HepG2 (cell line): ENCODE data around the gene TXNDC12. TPM values are rescaled to one million over a fixed set of nuclear protein-coding genes. Genes with fewer than 3 reads are reported as not detected.
A peak's percentile ranks its signal among the peaks of the same experiment; 100 is the strongest.

Experiments
- ARNT ChIP-seq: fragments of 450-650 bp; IDR thresholded peaks from 2 replicates; pipeline ENCODE4 v1.6.1; 2017
- BCLAF1 ChIP-seq: fragments of 450-650 bp; IDR thresholded peaks from 2 replicates; pipeline ENCODE4 v1.6.1; 2017; ENCODE audit warnings: mild to moderate bottlenecking
- DZIP1 ChIP-seq: sonication (generic); formaldehyde crosslinking; IDR thresholded peaks from 2 replicates; pipeline ENCODE4 v1.5.0; 2020; ENCODE audit warnings: mild to moderate bottlenecking, missing genetic modification reagents
- KLF12 ChIP-seq: sonication (generic); formaldehyde crosslinking; IDR thresholded peaks from 2 replicates; pipeline ENCODE4 v1.4.0; 2020; ENCODE audit warnings: missing genetic modification reagents, borderline replicate concordance
- LCORL ChIP-seq, 2 experiments: fragments of 450-650 bp in 1 of 2; sonication (generic) in 1 of 2; formaldehyde crosslinking in 1 of 2; IDR thresholded peaks; 2 replicates each; pipeline versions ENCODE4 v1.5.0 to v1.6.1; 2017 to 2020; ENCODE audit warnings: antibody characterized with exemption in 1 of 2, missing genetic modification reagents in 1 of 2
- MTA3 ChIP-seq: sonication (generic); formaldehyde crosslinking; IDR thresholded peaks from 2 replicates; pipeline ENCODE4 v1.4.0; 2020; ENCODE audit warnings: missing genetic modification reagents
- MXI1 ChIP-seq: IDR thresholded peaks from 3 replicates; pipeline ENCODE4 v1.6.1; 2012; ENCODE audit warnings: low read depth, low read length, inconsistent platforms, borderline replicate concordance
- NFE2 ChIP-seq: sonication (generic); formaldehyde crosslinking; IDR thresholded peaks from 2 replicates; pipeline ENCODE4 v1.4.0; 2020; ENCODE audit warnings: missing genetic modification reagents
- RBFOX2 ChIP-seq: fragments of 200-400 bp; formaldehyde crosslinking; IDR thresholded peaks from 2 replicates; pipeline ENCODE4 v1.6.1; 2017; ENCODE audit warnings: low read depth, mild to moderate bottlenecking, low read length
- SAFB2 ChIP-seq: sonication (generic); formaldehyde crosslinking; IDR thresholded peaks from 2 replicates; pipeline ENCODE4 v1.5.1; 2020; ENCODE audit warnings: missing genetic modification reagents, low read depth, mild to moderate bottlenecking, borderline replicate concordance
- SPEN ChIP-seq: sonication (generic); formaldehyde crosslinking; IDR thresholded peaks from 2 replicates; pipeline ENCODE4 v1.5.1; 2020; ENCODE audit warnings: low read depth, mild to moderate bottlenecking, missing genetic modification reagents
- XBP1 ChIP-seq: sonication (generic); formaldehyde crosslinking; IDR thresholded peaks from 2 replicates; pipeline ENCODE4 v1.5.0; 2020; ENCODE audit warnings: missing genetic modification reagents
- XRCC5 ChIP-seq: fragments of 200-400 bp; formaldehyde crosslinking; optimal IDR thresholded peaks from 2 replicates; pipeline ENCODE3; 2017; ENCODE audit warnings: mild to moderate bottlenecking, low read length
- ZNF331 ChIP-seq: sonication (generic); formaldehyde crosslinking; IDR thresholded peaks from 2 replicates; pipeline ENCODE4 v1.4.0; 2020; ENCODE audit warnings: missing genetic modification reagents
- ZNF430 ChIP-seq: sonication (generic); formaldehyde crosslinking; IDR thresholded peaks from 2 replicates; pipeline ENCODE4 v1.9.0; 2021; ENCODE audit warnings: mild to moderate bottlenecking, missing genetic modification reagents
- ZNF740 ChIP-seq: sonication (generic); formaldehyde crosslinking; IDR thresholded peaks from 2 replicates; pipeline ENCODE4 v1.4.0; 2020; ENCODE audit warnings: missing genetic modification reagents
- ZNF75D ChIP-seq: sonication (generic); formaldehyde crosslinking; IDR thresholded peaks from 2 replicates; pipeline ENCODE4 v1.8.1; 2023; ENCODE audit warnings: missing genetic modification reagents, mild to moderate bottlenecking, borderline replicate concordance
- ZNF761 ChIP-seq: sonication (generic); formaldehyde crosslinking; conservative IDR thresholded peaks from 2 replicates; pipeline ENCODE4 v1.4.0; 2020; ENCODE audit warnings: mild to moderate bottlenecking, missing genetic modification reagents
- ZNF780A ChIP-seq: sonication (generic); formaldehyde crosslinking; IDR thresholded peaks from 2 replicates; pipeline ENCODE4 v1.8.0; 2022; ENCODE audit warnings: mild to moderate bottlenecking, missing genetic modification reagents, moderate library complexity
- ZNF784 ChIP-seq: sonication (generic); formaldehyde crosslinking; IDR thresholded peaks from 2 replicates; pipeline ENCODE4 v1.5.1; 2020; ENCODE audit warnings: missing genetic modification reagents, mild to moderate bottlenecking, borderline replicate concordance
- ZNF792 ChIP-seq: IDR thresholded peaks from 2 replicates; pipeline ENCODE4 v1.6.1; 2016
- polyA plus RNA-seq, 8 experiments: library from polyadenylated mRNA; depleted of rRNA in 3 of 8; stranded (reverse) in 7 of 8; unstranded in 1 of 8; fragments of >200 nt; fragmentation: Illumina TruSeq in 4 of 8; extraction: Trizol in 4 of 8; gene quantifications; 2 replicates each; pipeline versions ENCODE4 v1.2.1 to v1.2.3, GENCODE V29; 2011 to 2016; ENCODE audit warnings: low read depth in 4 of 8, missing spikeins in 1 of 8, mixed read lengths in 1 of 8; ENCODE audit not compliant: insufficient read depth in 1 of 8
- total RNA-seq, 5 experiments: library from RNA; depleted of rRNA; stranded (reverse); fragments of >200 nt; fragmentation: Illumina TruSeq; extraction: Trizol; gene quantifications; 2 replicates each; pipeline ENCODE4 v1.2.3, GENCODE V29; 2016; ENCODE audit warnings: low read depth in 1 of 5
- TF ChIP-seq, protein P1 (sequence below): sonication (generic); formaldehyde crosslinking; IDR thresholded peaks from 2 replicates; pipeline ENCODE4 v1.4.0; 2020; ENCODE audit warnings: mild to moderate bottlenecking, missing genetic modification reagents

Gene TXNDC12
- total and polyA plus RNA-seq, 2 of the 13 experiments (the other 11 are each of a cell fraction or from before 2014, with no cell fraction given), result 65.6 to 67.2 TPM

DNA sequence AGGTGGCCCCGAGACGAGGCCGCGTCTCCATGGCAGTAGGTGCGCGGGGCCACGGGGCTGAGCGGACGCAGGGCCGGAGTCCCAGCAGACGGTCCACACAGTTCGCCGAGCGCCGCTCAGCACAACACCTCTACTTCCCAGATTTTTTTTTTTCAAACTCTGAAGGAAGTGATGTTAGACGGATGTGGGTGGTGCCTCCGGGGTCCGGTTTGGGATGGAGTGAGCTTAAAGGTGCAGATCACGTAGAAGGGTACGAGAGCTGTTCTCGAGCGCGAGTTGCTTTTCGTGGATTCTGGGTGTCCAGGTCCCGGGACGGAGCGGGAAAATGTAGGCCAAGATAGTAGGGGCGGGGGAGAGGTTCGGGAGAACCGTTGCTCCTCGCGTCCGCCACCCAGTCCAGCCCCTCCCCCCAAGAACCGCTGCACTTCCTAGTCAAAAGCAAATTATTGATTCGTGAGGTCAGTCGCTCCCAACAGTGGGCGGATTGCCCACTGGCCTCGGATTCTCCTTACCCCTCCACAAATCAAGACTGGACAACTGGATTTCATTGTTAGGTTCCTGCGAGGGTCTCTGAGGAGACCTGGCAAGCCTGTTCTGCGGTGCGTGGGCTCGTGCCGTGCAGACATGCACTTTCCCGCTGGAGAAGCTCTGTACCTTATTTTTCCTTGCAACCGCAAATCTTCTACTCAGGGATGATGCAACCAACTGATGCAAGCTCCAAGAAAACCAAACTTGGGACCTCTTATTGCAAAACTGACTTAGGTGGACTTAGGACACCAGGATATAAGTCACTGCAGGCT is at the start of gene TXNDC12 (continued):
- peak; percentile 45 for TF ChIP-seq XRCC5
- no peak for TF ChIP-seq NFE2 (CRISPR knock-in tag)
- TF ChIP-seq ZNF430 (CRISPR knock-in tag), result peak; percentile 80
- no peak; the same call in 1 of the 2 replicates for TF ChIP-seq KLF12
- TF ChIP-seq ZNF792 (CRISPR knock-in tag), result peak; percentile 76; the same call in 1 of the 2 replicates
- TF ChIP-seq ZNF761 (CRISPR knock-in tag), result 0 out of 2 replicates have a peak, but pooled peaks have one; percentile 23
- TF ChIP-seq RBFOX2, result peak; percentile 83
- no peak for TF ChIP-seq ZNF740 (CRISPR knock-in tag)
- no peak for TF ChIP-seq MTA3 (CRISPR knock-in tag)
- no peak for TF ChIP-seq XBP1 (CRISPR knock-in tag)
- TF ChIP-seq MXI1, result peak; percentile 76; the same call in 1 of the 3 replicates
- no peak for TF ChIP-seq ZNF75D (CRISPR knock-in tag)
- TF ChIP-seq LCORL (IDR thresholded peaks at IDR 0.05), result no peak
- peak; percentile 79; the same call in 1 of the 2 replicates for TF ChIP-seq LCORL (CRISPR knock-in tag; IDR thresholded peaks at IDR 0.05)
- TF ChIP-seq SAFB2 (CRISPR knock-in tag), result no peak
- TF ChIP-seq ZNF331 (CRISPR knock-in tag), result peak; percentile 38; the same call in 1 of the 2 replicates
- TF ChIP-seq ZNF784 (CRISPR knock-in tag), result 0 out of 2 replicates have a peak, but pooled peaks have one; percentile 55
- TF ChIP-seq DZIP1 (CRISPR knock-in tag), result no peak
- no peak for TF ChIP-seq ARNT
- TF ChIP-seq ZNF780A (CRISPR knock-in tag), result no peak
- peak; percentile 23; the same call in 1 of the 2 replicates for TF ChIP-seq SPEN (CRISPR knock-in tag)
- TF ChIP-seq, protein P1, sequence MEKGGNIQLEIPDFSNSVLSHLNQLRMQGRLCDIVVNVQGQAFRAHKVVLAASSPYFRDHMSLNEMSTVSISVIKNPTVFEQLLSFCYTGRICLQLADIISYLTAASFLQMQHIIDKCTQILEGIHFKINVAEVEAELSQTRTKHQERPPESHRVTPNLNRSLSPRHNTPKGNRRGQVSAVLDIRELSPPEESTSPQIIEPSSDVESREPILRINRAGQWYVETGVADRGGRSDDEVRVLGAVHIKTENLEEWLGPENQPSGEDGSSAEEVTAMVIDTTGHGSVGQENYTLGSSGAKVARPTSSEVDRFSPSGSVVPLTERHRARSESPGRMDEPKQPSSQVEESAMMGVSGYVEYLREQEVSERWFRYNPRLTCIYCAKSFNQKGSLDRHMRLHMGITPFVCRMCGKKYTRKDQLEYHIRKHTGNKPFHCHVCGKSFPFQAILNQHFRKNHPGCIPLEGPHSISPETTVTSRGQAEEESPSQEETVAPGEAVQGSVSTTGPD (CRISPR knock-in tag), result no peak
- no peak for TF ChIP-seq BCLAF1
